Measurements from ENCODE around the gene NGRN. TPM values are rescaled to one million over a fixed set of nuclear protein-coding genes. Genes with fewer than 3 reads are reported as not detected.
A peak's percentile ranks its signal among the peaks of the same experiment; 100 is the strongest.

Gene NGRN
- total and polyA plus RNA-seq, 11 donors: 93.2 to 149 (median 119) TPM

- ATAC-seq (no peak), DNase-seq (no peak)
- Histone ChIP-seq H3K27ac (peak within 1 kb of the TSS; percentile 67 to 98 (median 92)), H3K4me3 (peak within 1 kb of the TSS; percentile 70 to 98 (median 84)), H3K36me3 (peaks cover 0 to 67% (median 45%) of the 10 kb centered on the region in 9 donors), H3K4me1 (peaks cover 3 to 47% (median 27%) of the 10 kb centered on the region in 12 donors), H3K9me3 (no peaks in the 10 kb centered on the region), H3K27me3 (no peaks in the 10 kb centered on the region)
- WGBS, 4 donors: 5 to 20% (median 6%) methylated on average over 12 to 49 of the region's 49 CpGs
- intact Hi-C loops (cut with DNase I): loop anchor here in 4 of 10 donors (1.0 to 5.0 kb wide), 4 partner anchors 15 to 33 kb away; partner anchors contain the start of genes NGRN (in 4 of the 4) and TTLL13 (in 1 of the 4)
- peak in 1 of 2 donors; percentile 90 for TF ChIP-seq POLR2A (IDR thresholded peaks at IDR 0.05)
- TF ChIP-seq, protein P1, sequence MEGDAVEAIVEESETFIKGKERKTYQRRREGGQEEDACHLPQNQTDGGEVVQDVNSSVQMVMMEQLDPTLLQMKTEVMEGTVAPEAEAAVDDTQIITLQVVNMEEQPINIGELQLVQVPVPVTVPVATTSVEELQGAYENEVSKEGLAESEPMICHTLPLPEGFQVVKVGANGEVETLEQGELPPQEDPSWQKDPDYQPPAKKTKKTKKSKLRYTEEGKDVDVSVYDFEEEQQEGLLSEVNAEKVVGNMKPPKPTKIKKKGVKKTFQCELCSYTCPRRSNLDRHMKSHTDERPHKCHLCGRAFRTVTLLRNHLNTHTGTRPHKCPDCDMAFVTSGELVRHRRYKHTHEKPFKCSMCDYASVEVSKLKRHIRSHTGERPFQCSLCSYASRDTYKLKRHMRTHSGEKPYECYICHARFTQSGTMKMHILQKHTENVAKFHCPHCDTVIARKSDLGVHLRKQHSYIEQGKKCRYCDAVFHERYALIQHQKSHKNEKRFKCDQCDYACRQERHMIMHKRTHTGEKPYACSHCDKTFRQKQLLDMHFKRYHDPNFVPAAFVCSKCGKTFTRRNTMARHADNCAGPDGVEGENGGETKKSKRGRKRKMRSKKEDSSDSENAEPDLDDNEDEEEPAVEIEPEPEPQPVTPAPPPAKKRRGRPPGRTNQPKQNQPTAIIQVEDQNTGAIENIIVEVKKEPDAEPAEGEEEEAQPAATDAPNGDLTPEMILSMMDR (IDR thresholded peaks at IDR 0.05): no peak
These were observed 31.1 kb upstream of the NGRN start, which contains the start of gene GDPGP1 for GRCh38 chr15:90234096-90234988. TSS of gene GDPGP1 (plus strand) at chr15:90234209. CDS start at chr15:90240909, 6,700 bp downstream.

DNA sequence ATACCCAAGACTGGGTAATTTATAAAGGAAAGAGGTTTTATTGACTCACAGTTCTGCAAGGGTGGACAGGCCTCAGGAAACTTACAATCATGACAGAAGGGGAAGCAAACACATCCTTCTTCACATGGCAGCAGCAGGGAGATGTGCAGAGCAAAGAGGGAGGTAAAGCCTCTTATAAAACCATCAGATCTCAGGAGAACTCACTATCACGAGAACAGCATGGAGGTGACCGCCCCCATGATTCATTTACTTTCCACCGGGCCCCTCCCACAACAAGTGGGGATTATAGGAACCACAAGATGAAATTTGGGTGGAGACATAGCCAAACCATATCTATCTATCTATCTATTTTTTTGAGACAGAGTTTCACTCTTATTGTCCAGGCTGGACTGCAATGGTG lies 26.1 kb upstream of the NGRN start:
- 86 to 87% (median 87%) methylated on average over 3 of the region's 3 CpGs for WGBS, 4 donors

GRCh38 chr15:90240856-90241255 lies 24.6 kb upstream of the NGRN start:
- Histone ChIP-seq H3K4me3 (no peak overlapping the region), H3K27ac (peak overlapping the region in 3 of 12 donors; percentile 17 to 52 (median 41)), H3K36me3 (peaks cover 0 to 63% (median 41%) of the 10 kb centered on the region in 9 donors), H3K4me1 (peaks cover 0 to 13% (median 0%) of the 10 kb centered on the region in 12 donors), H3K9me3 (no peaks in the 10 kb centered on the region), H3K27me3 (no peaks in the 10 kb centered on the region)
- WGBS, 4 donors: 83 to 88% (median 85%) methylated on average over 6 to 8 of the region's 8 CpGs
- DNase-seq (no peak), ATAC-seq (peak in 1 of 4 donors; percentile 4)
- intact Hi-C loops (cut with DNase I): no loop called here
- TF ChIP-seq, protein P1 (IDR thresholded peaks at IDR 0.05): no peak
- no peak for TF ChIP-seq POLR2A (IDR thresholded peaks at IDR 0.05)

More for the DNA sequence above, 26.1 kb upstream of the NGRN start:
- Histone ChIP-seq H3K27me3 (no peaks in the 10 kb centered on the region), H3K9me3 (no peaks in the 10 kb centered on the region), H3K4me3 (no peak overlapping the region), H3K4me1 (peaks cover 3 to 21% (median 8%) of the 10 kb centered on the region in 12 donors), H3K27ac (no peak overlapping the region), H3K36me3 (peaks cover 0 to 67% (median 41%) of the 10 kb centered on the region in 9 donors)
- TF ChIP-seq, protein P1 (IDR thresholded peaks at IDR 0.05): no peak
- no peak for TF ChIP-seq POLR2A (IDR thresholded peaks at IDR 0.05)
- intact Hi-C loops (cut with DNase I): no loop called here
- no peak for ATAC-seq
- no peak for DNase-seq
